ACC112 (cell line): ENCODE data around the gene CXXC5.

Source experiments
- H2AFZ ChIP-seq: fragments of 200-600 bp; sonication (generic); one replicate; pipeline ENCODE4 v1.6.0; 2017; ENCODE audit warnings: antibody characterized with exemption, low read length; ENCODE audit not compliant: unreplicated experiment
- H3K27ac ChIP-seq: fragments of 200-600 bp; sonication (generic); 2 replicates; pipeline ENCODE4 v1.5.1; 2014; ENCODE audit warnings: low read depth, mild to moderate bottlenecking, antibody characterized with exemption, low read length, moderate library complexity
- H3K27me3 ChIP-seq: fragments of 200-600 bp; sonication (generic); 2 replicates; pipeline ENCODE4 v1.6.1; 2014; ENCODE audit warnings: mild to moderate bottlenecking, antibody characterized with exemption, low read length, moderate library complexity, mixed read lengths; ENCODE audit not compliant: insufficient read depth
- H3K36me3 ChIP-seq: fragments of 200-600 bp; sonication (generic); 2 replicates; pipeline ENCODE4 v1.6.1; 2016; ENCODE audit warnings: mild to moderate bottlenecking, antibody characterized with exemption, low read length, moderate library complexity, mixed read lengths; ENCODE audit not compliant: insufficient read depth
- H3K4me1 ChIP-seq: fragments of 200-600 bp; sonication (generic); one replicate; pipeline ENCODE4 v1.6.1; 2016; ENCODE audit warnings: low read length, mixed read lengths; ENCODE audit not compliant: insufficient read depth, unreplicated experiment, control insufficient read depth
- H3K4me3 ChIP-seq: fragments of 200-600 bp; sonication (generic); 2 replicates; pipeline ENCODE4 v1.5.1; 2014; ENCODE audit warnings: mild to moderate bottlenecking, low read depth, low read length
- H3K79me2 ChIP-seq: fragments of 200-600 bp; sonication (generic); one replicate; pipeline ENCODE4 v1.6.0; 2016; ENCODE audit warnings: low read length; ENCODE audit not compliant: control insufficient read depth, unreplicated experiment, insufficient read depth

The CXXC5 gene

DNA sequence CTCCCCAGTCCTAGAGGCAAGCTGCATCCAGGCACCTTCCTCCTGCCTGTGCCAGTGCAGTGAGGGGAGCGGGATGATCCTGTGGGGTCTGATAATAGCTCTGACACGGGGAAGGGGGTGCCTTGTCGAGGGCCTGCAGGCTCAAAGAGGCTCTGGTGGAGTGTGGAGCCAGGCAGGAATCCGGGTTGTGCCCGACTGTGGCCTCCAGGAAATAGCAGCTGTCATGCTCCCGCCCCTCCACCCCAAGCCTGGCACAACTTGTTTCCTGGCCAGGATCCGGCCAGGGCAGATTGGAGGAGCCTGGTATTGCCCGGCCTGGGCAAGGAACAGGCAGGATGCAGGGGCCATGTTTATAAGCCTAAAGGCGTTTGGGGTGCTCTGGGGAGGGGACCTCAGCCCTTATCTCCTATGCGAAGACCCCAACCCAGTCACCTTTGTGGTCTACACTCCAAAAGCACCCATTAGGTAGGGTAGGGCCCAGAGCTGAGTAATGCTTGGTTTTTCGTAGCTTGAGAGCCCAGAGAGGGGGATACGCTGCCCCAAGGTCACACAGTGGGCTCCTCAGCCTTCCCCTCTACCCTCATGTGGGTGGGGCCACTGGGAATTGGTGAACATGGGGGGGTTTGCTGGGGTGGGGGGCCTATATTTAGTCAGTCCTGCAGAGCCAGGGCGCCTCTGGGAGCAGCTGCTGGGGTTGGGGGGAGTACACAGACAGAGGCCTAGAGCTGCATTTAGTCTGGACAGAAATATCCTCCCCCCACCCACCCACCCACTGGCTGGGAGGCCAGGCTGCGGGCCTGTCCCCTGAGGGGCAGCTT lies 12.2 kb downstream of the CXXC5 start:
- H3K4me1 ChIP-seq: peaks cover 79% of the 10 kb centered on the region
- no peak overlapping the region for H2AFZ ChIP-seq
- H3K27ac ChIP-seq: peak overlapping the region; percentile 87
- no peaks in the 10 kb centered on the region for H3K27me3 ChIP-seq
- no peaks in the 10 kb centered on the region for H3K36me3 ChIP-seq
- peak overlapping the region; percentile 70 for H3K4me3 ChIP-seq
- H3K79me2 ChIP-seq: peaks cover 71% of the 10 kb centered on the region

DNA sequence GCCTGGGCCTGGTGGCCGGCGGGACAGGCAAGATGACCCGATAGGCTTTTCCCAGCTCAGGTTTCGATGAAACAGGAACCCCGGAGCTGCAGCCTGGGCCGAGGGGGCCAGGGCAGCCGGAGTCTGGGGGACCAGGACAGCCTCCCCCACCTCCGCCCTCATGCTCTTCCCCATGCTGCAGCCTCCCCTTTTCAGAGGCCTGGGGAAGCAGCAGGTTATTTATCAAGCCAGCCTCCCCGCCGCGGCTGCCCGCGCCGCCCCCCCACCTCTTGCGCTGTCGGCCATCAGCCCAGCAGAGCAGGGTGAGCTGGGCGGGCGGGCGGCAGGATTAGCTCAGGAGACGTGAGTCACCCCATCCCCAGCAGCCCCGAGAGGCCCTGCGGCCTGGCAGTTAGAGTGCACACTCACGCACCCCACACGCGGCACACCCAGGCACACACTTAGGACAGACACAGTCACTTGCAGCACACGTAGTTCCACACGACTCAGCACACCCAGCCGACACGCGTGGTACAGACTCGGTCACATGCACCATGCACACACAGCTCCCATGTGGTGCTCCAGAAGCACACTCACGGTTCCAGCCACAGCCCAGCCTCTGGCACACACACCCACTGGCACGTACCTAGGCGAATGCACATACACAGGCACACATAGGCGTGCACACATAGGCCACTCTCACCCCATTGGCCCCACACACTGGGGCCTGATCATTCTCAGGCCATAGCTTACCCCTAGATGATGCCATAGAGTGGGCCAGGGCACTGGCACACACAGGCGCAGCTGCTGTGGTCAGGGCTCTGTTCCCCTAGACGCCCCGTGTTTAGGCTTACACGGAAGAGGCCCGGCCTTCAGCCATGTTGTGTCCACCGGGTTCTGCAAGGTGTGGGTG lies 13.0 kb downstream of the CXXC5 start:
- H3K27ac ChIP-seq: peak overlapping the region; percentile 87
- no peaks in the 10 kb centered on the region for H3K36me3 ChIP-seq
- no peak overlapping the region for H2AFZ ChIP-seq
- H3K4me1 ChIP-seq: peaks cover 71% of the 10 kb centered on the region
- peak overlapping the region; percentile 49; the same call in 1 of the 2 replicates for H3K4me3 ChIP-seq
- H3K79me2 ChIP-seq: peaks cover 72% of the 10 kb centered on the region
- no peaks in the 10 kb centered on the region for H3K27me3 ChIP-seq

- Histone ChIP-seq H3K27me3 (no peaks in the 10 kb centered on the region), H3K4me1 (peaks cover 75% of the 10 kb centered on the region), H2AFZ (no peak overlapping the region), H3K4me3 (no peak overlapping the region), H3K79me2 (peaks cover 75% of the 10 kb centered on the region), H3K36me3 (no peaks in the 10 kb centered on the region), H3K27ac (no peak overlapping the region)
Measured at GRCh38 chr5:139662617-139663016, 14.5 kb downstream of the CXXC5 start.

GRCh38 chr5:139663207-139664085 lies 15.3 kb downstream of the CXXC5 start:
- H3K27ac ChIP-seq: no peak overlapping the region
- H2AFZ ChIP-seq: no peak overlapping the region
- H3K36me3 ChIP-seq: no peaks in the 10 kb centered on the region
- H3K79me2 ChIP-seq: peaks cover 76% of the 10 kb centered on the region
- peaks cover 71% of the 10 kb centered on the region for H3K4me1 ChIP-seq
- no peaks in the 10 kb centered on the region for H3K27me3 ChIP-seq
- H3K4me3 ChIP-seq: no peak overlapping the region

DNA sequence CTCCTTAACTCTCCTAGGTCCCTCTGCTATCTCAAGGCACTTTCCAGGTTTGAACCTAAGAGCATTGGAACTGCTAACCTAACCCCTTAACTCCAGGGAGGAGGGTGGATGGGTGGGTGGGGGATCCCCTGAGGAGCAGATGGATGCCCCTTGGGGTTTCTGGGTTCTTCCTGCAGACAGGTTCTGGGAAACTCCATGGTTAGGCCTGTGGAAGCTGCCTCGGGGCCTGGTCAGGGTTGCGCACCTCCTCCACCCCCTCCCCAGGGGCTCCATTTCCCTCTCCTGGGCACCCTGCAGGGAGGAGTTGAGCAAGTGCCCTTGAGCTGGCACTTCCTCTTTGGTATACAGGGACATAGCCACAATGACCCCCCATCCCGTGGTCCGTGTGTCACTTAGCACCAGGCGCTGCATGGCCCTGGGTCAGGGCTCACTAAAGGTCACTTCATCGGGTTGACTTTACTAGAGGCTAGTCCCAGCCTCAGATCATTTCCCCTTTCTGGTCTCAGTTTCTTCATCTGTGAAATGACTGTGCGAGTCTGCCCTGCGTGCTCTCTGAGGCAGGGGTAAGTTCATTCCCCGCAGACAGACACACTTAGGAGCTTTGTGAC lies 16.0 kb downstream of the CXXC5 start:
- Histone ChIP-seq H3K27me3 (no peaks in the 10 kb centered on the region), H3K36me3 (no peaks in the 10 kb centered on the region), H3K79me2 (peaks cover 79% of the 10 kb centered on the region), H3K4me3 (no peak overlapping the region), H3K4me1 (peaks cover 71% of the 10 kb centered on the region), H3K27ac (no peak overlapping the region), H2AFZ (no peak overlapping the region)

GRCh38 chr5:139664727-139665351 lies 16.7 kb downstream of the CXXC5 start:
- Histone ChIP-seq H3K4me1 (peaks cover 69% of the 10 kb centered on the region), H3K36me3 (no peaks in the 10 kb centered on the region), H3K79me2 (peaks cover 86% of the 10 kb centered on the region), H3K27ac (0 out of 2 replicates have a peak overlapping the region, but pooled peaks have one; percentile 1), H3K4me3 (no peak overlapping the region), H3K27me3 (no peaks in the 10 kb centered on the region), H2AFZ (no peak overlapping the region)

DNA sequence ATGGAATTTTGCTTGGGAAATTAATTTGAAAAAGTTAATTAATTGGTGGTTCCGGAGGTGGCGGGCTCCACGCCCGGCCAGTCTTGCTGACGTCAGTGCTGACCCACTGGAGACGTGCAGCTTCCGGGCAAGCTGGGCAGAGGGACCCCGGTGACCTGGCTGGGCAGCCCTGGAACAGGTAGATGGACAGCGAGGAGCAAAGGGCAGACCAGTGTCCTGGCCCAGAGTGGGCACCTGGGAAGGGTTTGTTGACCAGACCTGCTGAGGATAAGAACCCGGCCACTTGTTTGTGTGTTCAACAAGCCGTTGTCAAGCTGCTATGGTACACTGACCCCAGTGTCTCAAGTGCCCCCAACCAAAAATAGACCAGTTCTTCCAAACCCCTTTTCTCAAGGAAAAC lies 17.5 kb downstream of the CXXC5 start:
- H3K27ac ChIP-seq: 0 out of 2 replicates have a peak overlapping the region, but pooled peaks have one; percentile 21
- H3K4me1 ChIP-seq: peaks cover 69% of the 10 kb centered on the region
- no peaks in the 10 kb centered on the region for H3K27me3 ChIP-seq
- H3K36me3 ChIP-seq: no peaks in the 10 kb centered on the region
- H3K79me2 ChIP-seq: peaks cover 94% of the 10 kb centered on the region
- H2AFZ ChIP-seq: no peak overlapping the region
- no peak overlapping the region for H3K4me3 ChIP-seq

DNA sequence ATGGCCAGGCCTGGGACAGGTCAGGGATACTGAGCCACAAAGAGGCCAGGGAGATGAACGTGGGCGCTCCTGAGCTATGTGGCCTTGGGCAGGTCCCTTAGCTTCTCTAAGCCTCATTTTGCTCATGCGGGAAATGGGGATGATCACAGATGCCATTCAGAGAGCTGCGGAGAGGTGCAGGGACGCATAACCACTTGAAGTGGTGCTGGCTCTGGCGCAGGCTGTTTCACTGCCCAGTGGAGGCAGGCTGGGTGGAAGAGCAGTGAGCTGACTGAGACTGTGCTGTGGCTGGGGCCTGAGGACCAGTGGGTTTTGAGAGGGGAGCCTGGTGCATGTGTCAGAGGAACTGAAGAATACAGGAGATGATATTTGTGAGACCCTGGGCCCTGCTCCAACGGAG lies 18.4 kb downstream of the CXXC5 start:
- Histone ChIP-seq H3K4me3 (no peak overlapping the region), H3K27ac (peak overlapping the region; percentile 79), H3K79me2 (peaks cover 98% of the 10 kb centered on the region), H3K27me3 (no peaks in the 10 kb centered on the region), H3K36me3 (no peaks in the 10 kb centered on the region), H3K4me1 (peaks cover 74% of the 10 kb centered on the region), H2AFZ (no peak overlapping the region)

- no peak overlapping the region; the same call in 1 of the 2 replicates for H3K4me3 ChIP-seq
- H3K4me1 ChIP-seq: peaks cover 72% of the 10 kb centered on the region
- peak overlapping the region; percentile 79 for H3K27ac ChIP-seq
- no peaks in the 10 kb centered on the region for H3K36me3 ChIP-seq
- H2AFZ ChIP-seq: no peak overlapping the region
- H3K27me3 ChIP-seq: no peaks in the 10 kb centered on the region
- H3K79me2 ChIP-seq: peaks cover 96% of the 10 kb centered on the region
Measured at GRCh38 chr5:139667001-139667729, 19.0 kb downstream of the CXXC5 start.
